ENCODE data around the gene ZNF534.
"Not testable (repeated sequence)": the region's sequence is repeated elsewhere in the genome, so short reads cannot be mapped to it uniquely, and the experiment has no call there.

Gene ZNF534

DNA sequence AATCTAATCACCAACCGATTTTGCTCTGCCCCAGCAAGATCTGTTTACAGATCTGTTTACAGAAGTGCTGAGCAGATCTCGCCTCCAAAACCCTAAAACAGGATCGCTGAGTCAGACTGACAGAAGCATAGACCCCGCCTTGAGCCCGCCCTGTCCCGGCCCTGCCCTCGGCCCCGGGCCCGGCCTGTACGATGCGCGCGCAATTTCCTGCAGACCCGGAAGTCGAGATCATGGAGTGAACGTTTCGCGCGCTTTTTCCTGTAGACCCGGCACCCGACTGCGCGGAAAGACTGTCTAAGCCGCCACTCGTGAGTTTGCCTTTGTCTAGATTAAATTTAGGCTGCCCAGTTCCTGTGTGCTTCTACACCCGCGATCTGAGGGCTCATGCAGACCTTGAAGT, at the start of gene ZNF534:
ZNF534 (plus strand) TSS at position 212 of the 400 bp plus-strand sequence. CDS start 2,327 bp downstream, outside the sequence.
- H3K4me3 ChIP-seq: no peak within 1 kb of the TSS

DNA sequence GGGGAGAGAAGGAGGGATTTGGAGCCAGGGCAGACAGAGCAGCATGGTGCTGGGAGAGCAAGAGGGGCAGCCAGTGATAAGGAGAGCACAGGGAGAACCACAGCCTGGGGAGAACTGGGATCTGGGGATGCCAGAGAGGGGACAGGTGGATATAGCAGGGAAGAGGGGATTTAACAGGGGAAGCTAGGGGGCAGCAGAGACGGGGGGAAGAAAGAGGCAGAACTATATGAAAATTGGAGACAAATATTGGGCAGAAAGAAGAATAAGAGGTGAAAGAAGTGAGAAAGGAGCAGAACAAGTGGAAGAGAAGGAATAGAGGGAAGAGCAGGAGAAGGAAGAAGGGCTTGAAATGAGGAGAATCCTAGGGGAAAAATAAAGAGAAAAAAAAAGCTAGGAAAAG, 37.8 kb upstream of the ZNF534 start:
- no peak overlapping the region for H3K27ac ChIP-seq
- H3K4me3 ChIP-seq: no peak overlapping the region

More for the DNA sequence above, at the start of gene ZNF534:
- H3K27ac ChIP-seq: no peak within 1 kb of the TSS

- H3K4me3 ChIP-seq: peak within 1 kb of the TSS; percentile 51 to 83 (median 63)
- peak within 1 kb of the TSS in 20 of 21 experiments; percentile 47 to 88 (median 67) for H3K27ac ChIP-seq
Measured at GRCh38 chr19:52397310-52398080, 31.5 kb upstream of the ZNF534 start, which contains the start of gene ZNF528. Gene ZNF528, plus strand, starts transcription at chr19:52397849. Its CDS starts 4,165 bp downstream, at chr19:52402014.

GRCh38 chr19:52398081-52398441, 30.9 kb upstream of the ZNF534 start:
- peak overlapping the region in 20 of 21 experiments; percentile 47 to 88 (median 67) for H3K27ac ChIP-seq
- peak overlapping the region; percentile 51 to 83 (median 63) for H3K4me3 ChIP-seq

GRCh38 chr19:52410276-52410675, 18.7 kb upstream of the ZNF534 start:
- Histone ChIP-seq H3K27ac (no peak overlapping the region), H3K4me3 (no peak overlapping the region)

DNA sequence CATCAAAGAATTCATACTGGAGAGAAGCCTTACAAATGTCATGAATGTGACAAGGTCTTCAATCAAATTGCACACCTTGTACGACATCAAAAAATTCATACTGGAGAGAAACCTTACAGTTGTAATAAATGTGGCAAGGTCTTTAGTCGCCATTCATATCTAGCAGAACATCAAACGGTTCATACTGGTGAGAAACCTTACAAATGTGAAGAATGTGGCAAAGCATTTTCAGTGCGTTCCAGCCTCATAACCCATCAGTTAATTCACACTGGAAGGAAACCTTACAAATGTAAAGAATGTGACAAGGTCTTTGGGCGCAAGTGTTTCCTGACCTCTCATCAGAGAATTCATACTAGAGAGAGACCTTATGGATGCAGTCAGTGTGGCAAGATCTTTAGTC, 13.2 kb upstream of the ZNF534 start:
- no peak overlapping the region for H3K4me3 ChIP-seq
- no peak overlapping the region for H3K27ac ChIP-seq

GRCh38 chr19:52442179-52442578, 13.2 kb downstream of the ZNF534 start:
- Histone ChIP-seq H3K4me3 (no peak overlapping the region), H3K27ac (no peak overlapping the region)

- Histone ChIP-seq H3K27ac (no peak overlapping the region), H3K4me3 (no peak overlapping the region)
Measured at GRCh38 chr19:52444506-52444905, 15.6 kb downstream of the ZNF534 start.

DNA sequence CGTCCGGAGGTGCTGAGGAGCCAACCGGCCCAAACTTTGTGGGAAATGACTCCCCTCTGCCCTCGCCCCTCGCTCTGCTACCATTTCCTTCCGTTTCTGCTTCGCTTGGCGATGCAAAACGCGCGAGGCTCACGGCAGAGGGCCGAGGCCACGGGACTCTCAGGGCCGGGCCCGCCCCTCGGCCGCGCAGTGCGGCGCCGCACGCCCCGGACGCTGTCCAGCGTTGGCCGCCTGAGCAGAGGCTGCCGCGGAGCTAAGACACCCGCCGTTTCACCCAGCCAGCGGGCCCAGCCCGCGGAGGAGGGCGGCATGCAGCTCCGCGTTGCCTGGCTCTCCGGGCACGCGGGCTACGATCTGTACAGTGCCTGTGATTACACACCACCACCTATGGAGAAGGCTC, 22.3 kb downstream of the ZNF534 start:
- no peak overlapping the region for H3K4me3 ChIP-seq
- H3K27ac ChIP-seq: no peak overlapping the region

DNA sequence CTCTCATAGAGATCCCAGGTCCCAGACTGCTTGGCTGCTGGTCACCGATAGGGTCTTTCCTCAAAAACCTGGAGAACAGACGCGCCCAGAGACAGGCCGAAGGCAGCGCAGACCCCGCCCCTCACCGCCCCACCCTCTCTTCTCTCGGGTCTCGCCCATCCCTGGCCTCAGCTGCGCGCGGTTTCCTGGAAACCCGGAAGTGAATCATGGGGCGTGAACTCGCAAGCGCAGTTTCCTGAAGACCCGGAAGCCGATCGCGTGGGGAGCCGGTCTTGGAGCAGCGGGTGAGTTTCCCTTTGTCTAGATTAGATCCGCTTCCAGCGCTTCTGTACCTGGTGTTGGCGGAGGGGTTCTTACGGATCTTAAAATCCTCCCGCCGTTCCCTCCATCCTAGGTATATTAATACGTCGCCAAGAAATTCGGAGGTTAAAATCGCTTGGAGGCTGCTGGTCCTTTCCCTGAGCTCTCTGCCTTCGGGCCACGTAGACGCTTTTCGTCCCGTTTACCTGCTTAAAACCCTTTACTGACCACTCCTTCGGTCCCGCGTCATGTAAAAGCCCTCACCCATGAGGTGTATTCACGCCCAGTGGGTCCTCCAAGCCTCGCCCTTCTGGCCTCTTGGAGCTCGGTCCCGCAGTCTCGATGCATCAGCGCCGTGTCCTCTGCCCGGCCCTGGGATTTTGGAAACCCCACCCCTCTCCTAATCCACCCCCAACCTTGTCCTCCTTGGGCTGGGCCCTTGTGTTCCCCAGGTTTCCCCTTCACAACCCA, 24.6 kb downstream of the ZNF534 start, which contains the start of gene ZNF578:
ZNF578 (plus strand) TSS at position 230 of the 771 bp plus-strand sequence. CDS start 48,293 bp downstream, outside the sequence.
- H3K4me3 ChIP-seq: peak within 1 kb of the TSS; percentile 26 to 53 (median 38)
- H3K27ac ChIP-seq: peak within 1 kb of the TSS in 1 of 21 experiments; percentile 63

DNA sequence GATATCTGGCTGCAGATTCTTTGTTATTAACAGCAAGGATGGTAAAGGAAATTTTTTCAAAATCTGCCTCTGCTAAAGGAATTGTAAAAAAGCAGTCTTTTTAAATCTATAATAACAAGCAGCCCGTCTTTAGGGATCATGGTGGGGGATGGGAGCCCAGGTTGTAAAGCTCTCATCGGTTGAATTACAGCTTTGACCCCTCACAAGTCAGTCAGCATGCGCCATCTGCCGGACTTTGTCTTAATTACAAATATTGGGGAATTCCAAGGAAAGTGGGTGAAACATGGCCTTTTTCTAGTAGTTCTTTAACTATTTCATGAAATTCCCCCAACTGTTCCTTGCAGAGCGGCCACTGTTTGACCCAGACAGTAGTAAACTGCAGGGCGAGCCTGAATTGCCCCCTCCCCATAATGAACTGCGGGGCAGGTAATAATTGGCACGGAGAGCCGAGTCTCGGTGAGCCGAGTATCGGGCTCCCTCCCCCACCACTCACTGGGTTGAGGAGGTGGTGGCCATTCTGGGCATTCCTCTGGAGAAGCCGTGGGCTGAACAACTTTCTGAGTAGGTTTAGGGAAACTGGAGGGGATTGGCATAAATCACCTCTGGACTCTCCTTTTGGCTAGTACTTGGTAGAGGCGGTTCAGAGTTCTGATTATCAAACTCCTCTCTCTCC, 36.0 kb downstream of the ZNF534 start:
- H3K4me3 ChIP-seq: no peak overlapping the region
- no peak overlapping the region for H3K27ac ChIP-seq

GRCh38 chr19:52473655-52474350, 44.9 kb downstream of the ZNF534 start:
- no peak overlapping the region for H3K27ac ChIP-seq
- H3K4me3 ChIP-seq: no peak overlapping the region

DNA sequence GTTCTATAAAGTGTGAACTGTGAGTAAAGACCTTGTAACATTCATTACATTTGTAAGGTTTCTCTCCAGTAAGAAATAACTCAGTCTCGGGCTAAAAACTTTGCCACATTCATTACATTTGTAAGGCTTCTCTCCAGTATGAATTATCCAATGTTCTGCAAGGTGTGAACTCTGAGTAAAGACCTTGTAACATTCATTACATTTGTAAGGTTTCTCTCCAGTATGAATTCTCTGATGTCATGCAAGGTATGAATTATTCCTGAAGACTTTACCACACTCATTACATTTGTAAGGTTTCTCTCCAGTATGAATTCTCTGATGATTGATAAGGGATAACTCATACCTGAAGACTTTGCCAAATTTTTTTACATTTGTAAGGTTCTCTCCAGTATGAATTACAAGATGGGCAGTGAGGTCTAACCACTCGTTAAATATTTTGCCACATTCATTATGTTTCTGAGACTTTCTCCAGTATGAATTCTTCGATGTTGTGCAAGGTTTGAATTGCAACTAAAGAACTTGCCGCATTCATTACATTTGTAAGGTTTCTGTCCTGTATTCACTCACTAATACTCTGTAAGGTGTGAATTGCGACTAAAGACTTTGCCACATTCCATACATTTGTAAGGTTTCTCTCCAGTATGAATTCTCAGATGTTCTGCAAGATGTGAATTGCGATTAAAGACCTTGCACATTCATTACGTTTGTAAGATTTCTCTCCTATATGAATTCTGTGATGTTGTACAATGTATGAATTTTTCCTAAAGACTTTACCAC, 45.6 kb downstream of the ZNF534 start:
- Histone ChIP-seq H3K27ac (no peak overlapping the region), H3K4me3 (no peak overlapping the region)

DNA sequence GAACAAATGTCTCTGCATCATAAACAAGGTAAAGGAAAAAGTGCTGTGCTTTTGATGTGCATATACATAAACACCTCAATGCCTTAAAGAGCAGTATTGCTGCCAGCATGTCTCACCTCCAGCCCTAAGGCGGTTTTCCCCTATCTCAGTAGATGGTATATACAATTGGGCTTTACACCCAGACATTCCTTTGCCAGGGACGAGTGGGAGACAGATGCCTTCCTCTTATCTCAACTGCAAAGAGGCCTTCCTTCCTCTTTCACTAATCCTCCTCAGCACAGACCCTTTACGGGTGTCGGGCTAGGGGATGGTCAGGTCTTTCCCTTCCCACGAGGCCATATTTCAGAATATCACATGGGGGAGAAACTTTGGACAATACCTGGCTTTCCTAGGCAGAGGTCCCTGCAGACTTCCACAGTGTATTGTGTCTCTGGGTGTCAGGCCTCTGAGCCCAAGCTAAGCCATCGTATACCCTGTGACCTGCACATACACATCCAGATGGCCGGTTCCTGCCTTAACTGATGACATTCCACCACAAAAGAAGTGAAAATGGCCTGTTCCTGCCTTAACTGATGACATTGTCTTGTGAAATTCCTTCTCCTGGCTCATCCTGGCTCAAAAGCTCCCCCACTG, 55.3 kb downstream of the ZNF534 start:
- H3K4me3 ChIP-seq, H3K27ac ChIP-seq: not testable (repeated sequence)

GRCh38 chr19:52485064-52485463, 56.1 kb downstream of the ZNF534 start:
- H3K4me3 ChIP-seq, H3K27ac ChIP-seq: not testable (repeated sequence)

DNA sequence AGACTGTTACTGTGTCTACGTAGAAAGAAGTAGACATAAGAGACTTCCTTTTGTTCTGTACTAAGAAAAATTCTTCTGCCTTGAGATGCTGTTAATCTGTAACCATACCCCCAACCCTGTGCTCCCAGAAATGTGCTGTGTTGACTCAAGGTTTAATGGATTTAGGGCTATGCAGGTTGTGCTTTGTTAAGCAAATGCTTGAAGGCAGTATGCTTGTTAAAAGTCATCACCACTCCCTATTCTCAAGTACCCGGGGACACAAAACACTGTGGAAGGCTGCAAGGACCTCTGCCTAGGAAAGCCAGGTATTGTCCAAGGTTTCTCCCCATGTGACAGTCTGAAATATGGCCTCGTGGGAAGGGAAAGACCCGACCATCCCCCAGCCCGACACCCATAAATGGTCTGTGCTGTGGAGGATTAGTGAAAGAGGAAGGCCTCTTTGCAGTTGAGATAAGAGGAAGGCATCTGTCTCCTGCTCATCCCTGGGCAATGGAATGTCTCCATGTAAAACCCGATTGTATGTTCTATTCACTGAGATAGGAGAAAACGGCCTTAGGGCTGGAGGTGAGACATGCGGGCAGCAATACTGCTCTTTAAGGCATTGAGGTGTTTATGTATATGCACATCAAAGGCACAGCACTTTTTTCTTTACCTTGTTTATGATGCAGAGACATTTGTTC, 56.8 kb downstream of the ZNF534 start:
- not testable (repeated sequence) for H3K27ac ChIP-seq, H3K4me3 ChIP-seq

- no peak overlapping the region for H3K27ac ChIP-seq
- H3K4me3 ChIP-seq: peak overlapping the region in 2 of 7 experiments; percentile 1 to 13
Measured at GRCh38 chr19:52492201-52492993, 63.4 kb downstream of the ZNF534 start.
